PC-9 (cell line): Measurements from ENCODE around the gene YPEL4. TPM values are rescaled to one million over a fixed set of nuclear protein-coding genes. Genes with fewer than 3 reads are reported as not detected.

Experiments used
- BruUV-seq: library from RNA; stranded (reverse); fragments of 400-500 nt; replicated peaks from 2 replicates; lab custom pipeline; 2021; lab: Mats Ljungman, UMichigan
- CTCF ChIA-PET: fragments of 300-600 bp; sonication (Branson Sonifier 250); formaldehyde crosslinking; loops from one replicate; lab custom pipeline; 2022; ENCODE audit warnings: antibody characterized with exemption; lab: Charles Lee
- POLR2A ChIA-PET: fragments of 300-600 bp; sonication (Branson Sonifier 250); formaldehyde crosslinking; loops from one replicate; lab custom pipeline; 2022; ENCODE audit warnings: antibody characterized with exemption; ENCODE audit not compliant: unreplicated experiment; lab: Charles Lee
- DNase-seq, 2 experiments: peaks; one replicate each; pipeline versions ENCODE4 v3.0.0 to v3.0.0-alpha.2; 2015 to 2022; ENCODE audit warnings: mixed read lengths in 1 of 2
- H2AFZ ChIP-seq: fragments of 200-600 bp; sonication (generic); 2 replicates; pipeline ENCODE4 v1.8.1; 2017; ENCODE audit warnings: antibody characterized with exemption
- H3F3A ChIP-seq: fragments of 200-600 bp; sonication (generic); 2 replicates; pipeline ENCODE4 v1.8.1; 2017; ENCODE audit warnings: antibody characterized with exemption, mild to moderate bottlenecking, low read depth; ENCODE audit not compliant: insufficient read depth
- H3K27ac ChIP-seq: fragments of 200-600 bp; sonication (generic); 2 replicates; pipeline ENCODE4 v1.6.1; 2016; ENCODE audit warnings: mixed run types
- H3K27me3 ChIP-seq: fragments of 200-600 bp; sonication (generic); 2 replicates; pipeline ENCODE4 v1.6.1; 2016; ENCODE audit warnings: low read depth, mixed run types; ENCODE audit not compliant: insufficient read depth
- H3K36me3 ChIP-seq: fragments of 200-600 bp; sonication (generic); 2 replicates; pipeline ENCODE4 v1.6.1; 2016; ENCODE audit warnings: low read depth, mixed run types
- H3K4me1 ChIP-seq: fragments of 200-600 bp; sonication (generic); replicated peaks from 2 replicates; pipeline ENCODE4 v1.6.1; 2016; ENCODE audit warnings: mixed run types; ENCODE audit not compliant: insufficient read depth
- H3K4me2 ChIP-seq: fragments of 200-600 bp; sonication (generic); 2 replicates; pipeline ENCODE4 v1.6.1; 2017; ENCODE audit warnings: mixed run types
- H3K4me3 ChIP-seq: fragments of 200-600 bp; sonication (generic); 2 replicates; pipeline ENCODE4 v1.6.1; 2016; ENCODE audit warnings: mixed run types
- H3K79me2 ChIP-seq: fragments of 200-600 bp; sonication (generic); 2 replicates; pipeline ENCODE4 v1.6.1; 2017; ENCODE audit warnings: low read depth, mixed run types
- H3K9me2 ChIP-seq: fragments of 200-600 bp; sonication (generic); 2 replicates; pipeline ENCODE4 v1.8.1; 2017; ENCODE audit warnings: mild to moderate bottlenecking; ENCODE audit not compliant: insufficient read depth
- H3K9me3 ChIP-seq: fragments of 200-600 bp; sonication (generic); 2 replicates; pipeline ENCODE4 v1.8.1; 2016; ENCODE audit warnings: low read depth; ENCODE audit not compliant: insufficient read depth
- H4K20me1 ChIP-seq: fragments of 200-600 bp; sonication (generic); 2 replicates; pipeline ENCODE4 v1.8.1; 2017; ENCODE audit not compliant: insufficient read depth
- CTCF ChIP-seq: fragments of 200-600 bp; sonication (generic); conservative IDR thresholded peaks from 2 replicates; pipeline ENCODE4 v1.6.1; 2017; ENCODE audit warnings: mixed run types, antibody characterized with exemption, mild to moderate bottlenecking, moderate library complexity
- EZH2 ChIP-seq: fragments of 200-600 bp; sonication (generic); IDR thresholded peaks from 2 replicates; pipeline ENCODE4 v1.8.0; 2017; ENCODE audit warnings: antibody characterized with exemption, low read depth
- intact Hi-C: fragments of 100-400 bp; cut with micrococcal nuclease; formaldehyde crosslinking; loops from one replicate; pipeline ENCODE4 v1.10.0; 2022; ENCODE audit not compliant: unreplicated experiment
- total RNA-seq: library from RNA; stranded (reverse); gene quantifications from 2 replicates; pipeline ENCODE4 v1.2.3, GENCODE V29; 2021

Gene YPEL4
- total RNA-seq, 1 experiment from 2014 or later: 0.98 TPM

GRCh38 chr11:57646799-57647303 is 2.9 kb downstream of the YPEL4 start:
- intact Hi-C loops: no loop called here
- no peak overlapping the region for H3K4me3 ChIP-seq

GRCh38 chr11:57646194-57646798 is 3.4 kb downstream of the YPEL4 start:
- Histone ChIP-seq H3K4me2 (no peak overlapping the region), H3K4me1 (peaks cover 3% of the 10 kb centered on the region; the same call in 1 of the 2 replicates), H3K9me3 (no peaks in the 10 kb centered on the region), H3K79me2 (no peaks in the 10 kb centered on the region), H3K27ac (no peak overlapping the region), H3K4me3 (no peak overlapping the region), H2AFZ (no peak overlapping the region), H3K9me2 (no peaks in the 10 kb centered on the region), H4K20me1 (no peaks in the 10 kb centered on the region), H3K27me3 (peaks cover 53% of the 10 kb centered on the region), H3F3A (no peaks in the 10 kb centered on the region; the same call in 1 of the 2 replicates), H3K36me3 (no peaks in the 10 kb centered on the region)
- no peak for DNase-seq
- TF ChIP-seq CTCF (no peak), EZH2 (no peak)
- ChIA-PET CTCF (no interaction called here), POLR2A (no interaction called here)
- BruUV-seq: no TSS peak
- intact Hi-C loops: no loop called here

More at GRCh38 chr11:57646799-57647303, 2.9 kb downstream of the YPEL4 start:
- Histone ChIP-seq H3K27ac (no peak overlapping the region), H3K9me2 (no peaks in the 10 kb centered on the region), H3K9me3 (no peaks in the 10 kb centered on the region), H3F3A (no peaks in the 10 kb centered on the region; the same call in 1 of the 2 replicates), H3K27me3 (peaks cover 53% of the 10 kb centered on the region), H3K79me2 (no peaks in the 10 kb centered on the region), H3K4me2 (no peak overlapping the region), H3K36me3 (no peaks in the 10 kb centered on the region), H2AFZ (no peak overlapping the region), H4K20me1 (no peaks in the 10 kb centered on the region), H3K4me1 (peaks cover 3% of the 10 kb centered on the region; the same call in 1 of the 2 replicates)
- ChIA-PET POLR2A (no interaction called here), CTCF (no interaction called here)
- no peak for TF ChIP-seq CTCF
- no peak for TF ChIP-seq EZH2
- no peak for DNase-seq
- no TSS peak for BruUV-seq

GRCh38 chr11:57645689-57646085 is 4.0 kb downstream of the YPEL4 start:
- Histone ChIP-seq H3K4me2 (no peak overlapping the region), H3K9me3 (no peaks in the 10 kb centered on the region), H3K4me3 (no peak overlapping the region), H3K27ac (no peak overlapping the region), H3K36me3 (no peaks in the 10 kb centered on the region), H3K4me1 (peaks cover 3% of the 10 kb centered on the region; the same call in 1 of the 2 replicates), H2AFZ (no peak overlapping the region), H3F3A (no peaks in the 10 kb centered on the region; the same call in 1 of the 2 replicates), H4K20me1 (no peaks in the 10 kb centered on the region), H3K9me2 (no peaks in the 10 kb centered on the region), H3K79me2 (no peaks in the 10 kb centered on the region), H3K27me3 (peaks cover 52% of the 10 kb centered on the region)
- ChIA-PET CTCF (no interaction called here), POLR2A (no interaction called here)
- no TSS peak for BruUV-seq
- intact Hi-C loops: no loop called here
- DNase-seq: no peak
- TF ChIP-seq EZH2 (no peak), CTCF (no peak)
